ENCODE results near the gene WNK1.
A peak's percentile ranks its signal among the peaks of the same experiment; 100 is the strongest.

Gene WNK1

GRCh38 chr12:863285-863684, 110.9 kb downstream of the WNK1 start:
- DNase-seq (ENCODE audit: low read depth): no peak

DNA sequence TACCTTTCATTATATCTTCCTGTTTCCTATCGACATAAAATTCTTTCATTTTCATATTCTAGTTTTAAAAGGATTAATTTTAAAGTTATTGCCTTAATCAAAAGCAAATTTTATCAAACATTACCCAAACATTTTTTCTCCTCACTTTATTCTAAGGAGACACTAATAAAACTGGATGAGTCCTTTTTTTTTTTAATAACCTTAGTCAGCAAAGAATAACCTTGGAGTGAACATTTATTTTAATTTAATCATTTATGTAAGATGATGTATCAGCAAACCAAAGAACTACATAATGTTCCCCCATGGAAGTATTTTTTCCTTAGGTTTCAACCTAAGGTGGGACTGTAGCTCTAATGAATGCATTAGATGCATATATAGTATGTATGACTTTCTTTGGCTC, 113.2 kb downstream of the WNK1 start:
- no peak for DNase-seq (ENCODE audit: low read depth)

DNA sequence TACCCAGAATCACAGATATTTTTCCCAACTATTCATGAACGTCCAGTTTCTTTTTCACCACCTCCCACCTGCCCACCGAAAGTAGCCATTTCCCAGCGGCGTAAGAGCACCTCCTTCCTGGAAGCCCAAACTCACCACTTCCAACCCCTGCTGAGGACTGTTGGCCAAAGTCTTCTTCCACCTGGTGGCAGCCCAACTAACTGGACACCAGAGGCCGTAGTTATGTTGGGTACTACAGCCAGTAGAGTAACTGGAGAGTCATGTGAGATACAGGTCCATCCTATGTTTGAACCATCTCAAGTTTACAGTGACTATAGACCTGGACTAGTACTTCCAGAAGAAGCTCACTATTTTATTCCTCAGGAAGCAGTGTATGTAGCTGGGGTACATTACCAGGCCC, 115.5 kb downstream of the WNK1 start:
- no peak for DNase-seq (ENCODE audit: low read depth)

DNA sequence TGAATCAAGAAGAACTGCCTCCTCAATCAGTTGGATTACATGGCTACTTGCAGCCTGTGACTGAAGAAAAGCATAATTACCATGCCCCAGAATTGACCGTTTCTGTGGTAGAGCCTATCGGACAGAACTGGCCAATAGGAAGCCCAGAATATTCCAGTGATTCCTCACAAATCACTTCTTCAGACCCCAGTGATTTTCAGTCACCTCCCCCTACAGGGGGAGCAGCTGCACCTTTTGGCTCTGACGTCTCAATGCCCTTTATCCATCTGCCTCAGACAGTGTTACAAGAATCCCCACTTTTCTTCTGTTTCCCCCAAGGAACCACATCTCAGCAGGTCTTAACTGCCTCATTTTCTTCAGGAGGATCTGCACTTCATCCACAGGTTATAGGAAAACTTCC, 116.3 kb downstream of the WNK1 start:
- DNase-seq (ENCODE audit: low read depth): no peak

DNA sequence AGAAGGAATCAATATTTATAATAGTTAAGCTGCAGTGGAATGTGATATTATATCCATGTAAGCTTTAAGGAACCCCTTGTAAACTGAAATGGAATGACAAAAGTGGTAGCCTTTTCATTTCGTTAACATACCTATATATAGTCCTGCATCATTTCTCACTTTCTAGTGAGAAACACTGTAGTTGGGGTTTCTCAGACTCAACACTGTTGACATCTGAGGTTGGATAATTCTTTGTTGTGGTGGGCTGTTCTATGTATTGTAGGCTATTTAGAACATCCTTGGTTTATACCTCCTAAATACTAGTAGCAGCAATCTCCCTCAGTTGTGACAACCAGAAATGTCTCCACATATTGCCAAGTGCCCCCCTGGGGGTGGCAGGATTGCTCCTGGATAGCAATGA, 118.0 kb downstream of the WNK1 start:
- no peak for DNase-seq (ENCODE audit: low read depth)

DNA sequence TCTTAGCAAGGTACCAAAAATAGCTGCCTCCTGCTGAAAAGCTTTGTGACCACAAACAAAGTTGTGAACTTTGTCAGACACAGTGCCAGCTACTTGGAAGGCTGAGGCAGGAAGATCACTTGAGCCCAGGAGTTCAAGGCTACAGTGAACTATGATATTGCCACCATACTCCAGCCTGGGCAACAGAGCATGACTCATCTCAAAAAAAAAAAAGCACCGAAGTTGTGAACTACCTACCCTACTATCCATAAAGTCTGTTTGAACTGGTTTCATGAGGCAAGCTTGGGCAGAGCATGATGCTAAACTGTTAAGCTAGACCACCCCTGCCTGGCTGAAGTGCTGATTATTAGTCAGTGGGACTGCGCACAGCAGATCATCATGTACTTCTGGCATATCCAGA, 121.6 kb downstream of the WNK1 start:
- no peak for DNase-seq (ENCODE audit: low read depth)

DNA sequence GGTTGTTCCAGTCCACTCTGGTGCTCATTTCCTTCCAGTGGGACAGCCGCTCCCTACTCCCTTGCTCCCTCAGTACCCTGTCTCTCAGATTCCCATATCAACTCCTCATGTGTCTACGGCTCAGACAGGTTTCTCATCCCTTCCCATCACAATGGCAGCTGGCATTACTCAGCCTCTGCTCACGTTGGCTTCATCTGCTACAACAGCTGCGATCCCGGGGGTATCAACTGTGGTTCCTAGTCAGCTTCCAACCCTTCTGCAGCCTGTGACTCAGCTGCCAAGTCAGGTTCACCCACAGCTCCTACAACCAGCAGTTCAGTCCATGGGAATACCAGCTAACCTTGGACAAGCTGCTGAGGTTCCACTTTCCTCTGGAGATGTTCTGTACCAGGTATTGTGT, 127.3 kb downstream of the WNK1 start:
- DNase-seq (ENCODE audit: low read depth): peak; percentile 3

DNA sequence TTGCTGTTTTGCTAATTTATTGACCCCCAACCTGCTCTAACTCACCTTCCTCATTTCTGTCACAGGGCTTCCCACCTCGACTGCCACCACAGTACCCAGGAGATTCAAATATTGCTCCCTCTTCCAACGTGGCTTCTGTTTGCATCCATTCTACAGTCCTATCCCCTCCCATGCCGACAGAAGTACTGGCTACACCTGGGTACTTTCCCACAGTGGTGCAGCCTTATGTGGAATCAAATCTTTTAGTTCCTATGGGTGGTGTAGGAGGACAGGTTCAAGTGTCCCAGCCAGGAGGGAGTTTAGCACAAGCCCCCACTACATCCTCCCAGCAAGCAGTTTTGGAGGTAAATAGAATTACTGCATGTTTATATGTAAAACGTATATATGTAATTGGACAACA, 128.3 kb downstream of the WNK1 start:
- DNase-seq (ENCODE audit: low read depth): no peak

GRCh38 chr12:884746-885414, 132.5 kb downstream of the WNK1 start:
- DNase-seq (ENCODE audit: low read depth): no peak

DNA sequence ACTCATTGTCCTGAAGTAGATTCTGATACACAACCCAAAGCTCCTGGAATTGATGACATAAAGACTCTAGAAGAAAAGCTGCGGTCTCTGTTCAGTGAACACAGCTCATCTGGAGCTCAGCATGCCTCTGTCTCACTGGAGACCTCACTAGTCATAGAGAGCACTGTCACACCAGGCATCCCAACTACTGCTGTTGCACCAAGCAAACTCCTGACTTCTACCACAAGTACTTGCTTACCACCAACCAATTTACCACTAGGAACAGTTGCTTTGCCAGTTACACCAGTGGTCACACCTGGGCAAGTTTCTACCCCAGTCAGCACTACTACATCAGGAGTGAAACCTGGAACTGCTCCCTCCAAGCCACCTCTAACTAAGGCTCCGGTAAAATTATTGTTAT, 133.3 kb downstream of the WNK1 start:
- no peak for DNase-seq (ENCODE audit: low read depth)

- no peak for DNase-seq (ENCODE audit: low read depth)
Measured at GRCh38 chr12:886206-886605, 133.8 kb downstream of the WNK1 start.

- no peak for DNase-seq (ENCODE audit: low read depth)
Measured at GRCh38 chr12:894226-894625, 141.8 kb downstream of the WNK1 start.

GRCh38 chr12:896031-896430, 143.7 kb downstream of the WNK1 start:
- DNase-seq (ENCODE audit: low read depth): no peak

GRCh38 chr12:897386-897785, 145.0 kb downstream of the WNK1 start:
- DNase-seq (ENCODE audit: low read depth): no peak

- DNase-seq (ENCODE audit: low read depth): no peak
Measured at GRCh38 chr12:902581-902980, 150.2 kb downstream of the WNK1 start.

DNA sequence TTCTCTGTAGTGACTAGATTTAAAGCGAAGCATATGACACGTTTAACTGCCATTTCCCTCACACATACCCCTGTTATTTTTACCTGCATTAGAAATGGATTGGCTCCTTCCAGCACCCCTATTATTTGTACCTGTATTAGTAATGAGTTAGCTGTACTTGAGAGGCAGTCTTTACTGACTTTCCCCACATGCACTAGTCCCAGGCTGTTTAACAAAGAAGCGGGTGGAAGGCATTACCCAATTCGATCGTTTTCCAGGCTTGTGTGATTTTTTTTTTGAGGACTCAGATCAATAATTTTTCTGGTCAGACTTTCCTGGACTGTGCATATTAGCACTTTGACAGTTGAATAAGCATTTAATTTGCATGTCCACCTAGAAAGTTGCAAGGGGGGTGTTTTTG, 150.7 kb downstream of the WNK1 start:
- DNase-seq (ENCODE audit: low read depth): no peak

GRCh38 chr12:904010-904414, 151.6 kb downstream of the WNK1 start:
- DNase-seq (ENCODE audit: low read depth): no peak

DNA sequence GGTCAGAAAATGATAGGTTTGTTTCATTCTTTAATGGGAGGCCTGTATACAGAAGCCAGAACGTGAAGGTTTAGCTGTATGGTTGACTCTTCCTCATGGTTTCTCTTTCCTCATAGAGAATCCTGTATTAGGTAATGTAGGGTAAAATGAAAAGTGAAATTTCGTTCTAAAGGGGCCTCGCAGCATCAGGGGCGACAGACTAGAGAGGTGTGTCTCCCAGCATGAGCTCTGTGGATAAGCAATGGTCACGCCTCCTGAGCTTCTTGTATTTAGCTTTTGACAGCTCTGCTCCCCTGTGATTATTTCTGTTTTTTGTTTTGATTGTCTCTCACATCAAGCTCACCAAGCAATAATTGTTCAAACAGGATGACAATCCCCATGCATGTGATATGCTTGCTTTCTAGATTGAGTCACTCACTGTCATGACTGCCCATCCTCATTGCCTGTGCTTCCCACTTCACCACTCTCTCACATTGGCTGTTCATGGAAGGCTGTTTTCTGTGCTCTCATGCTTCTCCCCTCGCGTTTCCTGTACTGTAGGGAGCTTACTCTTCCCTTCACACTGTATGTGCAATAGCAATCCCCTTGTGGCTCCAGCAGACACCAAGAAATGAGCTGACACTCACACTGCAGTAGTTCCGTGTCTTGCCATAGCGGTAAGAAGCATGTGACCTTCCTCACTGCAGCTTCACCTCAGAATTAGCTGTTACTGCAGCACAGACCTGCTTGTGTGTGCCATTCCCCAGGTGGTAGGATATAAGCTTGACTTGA, 153.1 kb downstream of the WNK1 start:
- DNase-seq (ENCODE audit: low read depth): no peak

DNA sequence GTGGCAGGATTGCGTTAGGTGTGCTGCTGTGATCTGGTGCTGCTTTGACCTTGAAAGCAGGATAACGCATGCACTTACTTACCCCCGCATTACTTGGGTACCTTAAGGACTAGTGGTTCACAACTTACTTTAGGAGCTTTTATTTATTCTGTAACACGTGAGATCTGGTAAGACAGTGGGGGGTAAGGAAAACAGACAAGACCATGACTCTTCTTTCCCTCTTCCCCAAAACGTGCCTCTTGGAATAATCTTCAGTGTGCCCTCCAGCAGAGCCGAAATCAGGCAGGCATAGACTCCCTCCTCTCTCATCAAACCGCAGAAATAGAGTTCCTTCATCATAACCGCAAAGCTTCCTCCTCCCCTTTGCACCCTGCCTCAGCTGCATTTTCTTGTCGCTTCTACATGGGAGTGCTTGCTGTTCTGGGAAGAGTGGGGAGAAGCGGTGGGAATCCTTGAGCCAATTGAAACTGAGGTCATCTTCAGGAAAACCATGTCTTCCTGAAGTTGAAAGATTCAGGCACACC, 153.7 kb downstream of the WNK1 start:
- no peak for DNase-seq (ENCODE audit: low read depth)

DNA sequence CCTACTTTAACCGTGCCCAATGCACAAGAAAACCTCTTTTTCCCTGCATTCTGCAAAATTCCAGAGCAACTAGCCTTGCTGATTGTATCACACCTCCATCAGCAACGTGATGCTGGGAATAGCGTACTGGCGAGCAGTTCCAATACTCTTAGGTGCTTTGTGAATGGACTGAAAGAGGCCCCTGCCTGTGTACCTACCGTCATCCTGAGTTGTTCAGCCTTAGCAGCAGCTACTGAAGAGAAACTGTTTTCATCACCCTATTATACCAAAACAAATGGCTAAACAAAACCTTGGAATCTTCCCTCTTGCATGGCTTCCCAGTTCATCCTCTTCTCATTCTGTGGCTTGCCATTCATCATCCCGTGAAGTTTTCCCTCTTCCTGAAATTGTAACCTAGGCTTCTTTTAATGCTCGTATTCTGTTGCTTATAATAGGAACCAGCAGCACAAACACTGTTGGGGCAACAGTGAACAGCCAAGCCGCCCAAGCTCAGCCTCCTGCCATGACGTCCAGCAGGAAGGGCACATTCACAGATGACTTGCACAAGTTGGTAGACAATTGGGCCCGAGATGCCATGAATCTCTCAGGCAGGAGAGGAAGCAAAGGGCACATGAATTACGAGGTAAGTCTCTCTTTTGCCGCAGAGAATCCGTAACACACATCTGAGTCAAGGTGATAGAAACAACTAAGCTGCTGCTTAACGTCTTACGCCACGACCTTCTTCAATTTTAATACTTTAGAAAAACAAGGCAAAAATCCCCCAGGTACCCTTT, 155.2 kb downstream of the WNK1 start:
- no peak for DNase-seq (ENCODE audit: low read depth)

DNA sequence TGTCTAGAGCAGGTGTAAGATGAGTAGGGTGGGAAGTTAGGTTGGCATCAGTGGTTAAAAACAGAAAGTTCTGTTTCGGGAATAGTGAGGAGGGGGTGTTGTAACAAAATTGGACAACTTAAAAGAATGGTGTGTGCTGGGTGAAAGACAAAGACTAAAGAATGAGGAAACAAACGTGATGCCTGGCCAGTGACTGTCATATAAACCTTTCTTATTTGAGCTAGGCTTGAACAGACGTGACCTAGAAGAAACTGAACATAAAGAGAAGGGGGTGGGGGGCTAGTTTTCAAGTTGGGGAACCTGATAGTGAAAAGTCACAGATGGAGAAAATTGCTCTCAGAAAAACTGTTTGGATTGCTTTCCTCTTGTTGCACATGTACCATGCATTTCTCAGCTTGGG, 157.5 kb downstream of the WNK1 start:
- no peak for DNase-seq (ENCODE audit: low read depth)

DNA sequence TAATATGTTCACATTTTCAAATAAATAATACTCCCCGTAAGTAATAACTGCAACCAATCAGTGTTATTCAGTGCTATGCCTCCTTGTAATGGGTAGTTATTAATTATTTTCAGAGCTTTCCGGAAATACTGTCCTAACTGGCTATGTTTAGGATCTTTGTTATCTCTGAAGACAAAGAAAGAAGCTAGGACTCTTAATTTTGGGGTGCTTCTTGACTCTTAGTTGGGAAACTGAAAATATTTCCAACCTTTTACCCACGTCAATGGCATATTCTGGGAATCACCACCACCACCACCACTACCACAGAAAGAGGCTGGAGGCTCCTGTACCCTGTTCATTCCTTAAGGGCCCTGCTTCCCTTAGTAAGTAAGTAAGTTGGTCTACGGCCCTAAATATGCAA, 158.0 kb downstream of the WNK1 start:
- DNase-seq (ENCODE audit: low read depth): no peak

Data from GM04504 (cell line).